Measurements from ENCODE around the gene PLIN1. TPM values are rescaled to one million over a fixed set of nuclear protein-coding genes. Genes with fewer than 3 reads are reported as not detected.

The PLIN1 gene
- total and polyA plus RNA-seq, 10 of the 15 experiments (the other 5 are each of a cell fraction or from before 2014, with no cell fraction given) = 0.05 to 0.13 (median 0.09) TPM; not detected in 6

GRCh38 chr15:89647191-89647851 is 31.8 kb downstream of the PLIN1 start (continued):
- TF ChIP-seq PRDM15 (CRISPR knock-in tag; IDR thresholded peaks at IDR 0.05) (no peak), BMI1 (IDR thresholded peaks at IDR 0.05; ENCODE audit: borderline replicate concordance) (no peak), TCF3 (IDR thresholded peaks at IDR 0.05; ENCODE audit: borderline replicate concordance, insufficient read depth, low read depth, low read length) (no peak), RUNX3 (IDR thresholded peaks at IDR 0.05; ENCODE audit: low read length) (peak; percentile 50), ATF7 (IDR thresholded peaks at IDR 0.05; ENCODE audit: low read depth) (no peak), RBBP5 (conservative IDR thresholded peaks at IDR 0.05) (no peak), RAD21 (IDR thresholded peaks at IDR 0.05; ENCODE audit: insufficient read depth, low read depth, low read length) (peak; percentile 32; the same call in 1 of the 2 replicates), IKZF2 (IDR thresholded peaks at IDR 0.05) (no peak), PAX8 (IDR thresholded peaks at IDR 0.05) (no peak), PKNOX1 (IDR thresholded peaks at IDR 0.05) (no peak), CBX5 (IDR thresholded peaks at IDR 0.05; ENCODE audit: low read depth) (no peak), POLR2A (IDR thresholded peaks at IDR 0.05; ENCODE audit: low read depth, low read length) (no peak), EZH2 (IDR thresholded peaks at IDR 0.05; ENCODE audit: borderline replicate concordance, control insufficient read depth, low read depth, low read length) (no peak), JUNB (IDR thresholded peaks at IDR 0.05) (no peak), EP300 (IDR thresholded peaks at IDR 0.05; ENCODE audit: borderline replicate concordance in 1 of 2, control insufficient read depth in 1 of 2, low read depth in 2 of 2, low read length in 2 of 2) (no peak), YY1 (IDR thresholded peaks at IDR 0.05; ENCODE audit: low read depth, low read length) (0 out of 2 replicates have a peak, but pooled peaks have one; percentile 36), ZNF207 (IDR thresholded peaks at IDR 0.05; ENCODE audit: borderline replicate concordance) (no peak)
- TF ChIP-seq, protein P1, sequence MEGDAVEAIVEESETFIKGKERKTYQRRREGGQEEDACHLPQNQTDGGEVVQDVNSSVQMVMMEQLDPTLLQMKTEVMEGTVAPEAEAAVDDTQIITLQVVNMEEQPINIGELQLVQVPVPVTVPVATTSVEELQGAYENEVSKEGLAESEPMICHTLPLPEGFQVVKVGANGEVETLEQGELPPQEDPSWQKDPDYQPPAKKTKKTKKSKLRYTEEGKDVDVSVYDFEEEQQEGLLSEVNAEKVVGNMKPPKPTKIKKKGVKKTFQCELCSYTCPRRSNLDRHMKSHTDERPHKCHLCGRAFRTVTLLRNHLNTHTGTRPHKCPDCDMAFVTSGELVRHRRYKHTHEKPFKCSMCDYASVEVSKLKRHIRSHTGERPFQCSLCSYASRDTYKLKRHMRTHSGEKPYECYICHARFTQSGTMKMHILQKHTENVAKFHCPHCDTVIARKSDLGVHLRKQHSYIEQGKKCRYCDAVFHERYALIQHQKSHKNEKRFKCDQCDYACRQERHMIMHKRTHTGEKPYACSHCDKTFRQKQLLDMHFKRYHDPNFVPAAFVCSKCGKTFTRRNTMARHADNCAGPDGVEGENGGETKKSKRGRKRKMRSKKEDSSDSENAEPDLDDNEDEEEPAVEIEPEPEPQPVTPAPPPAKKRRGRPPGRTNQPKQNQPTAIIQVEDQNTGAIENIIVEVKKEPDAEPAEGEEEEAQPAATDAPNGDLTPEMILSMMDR (IDR thresholded peaks at IDR 0.05 in 2 of 3, conservative IDR thresholded peaks at IDR 0.05 in 1 of 3; ENCODE audit: control insufficient read depth in 2 of 3, extremely low read depth in 1 of 3, insufficient read depth in 1 of 3, low read depth in 3 of 3, low read length in 3 of 3) = peak; percentile 76 to 90 (median 89)
